HCT116 (cell line): Measurements from ENCODE around the gene TFCP2.

Source experiments
- ATF3 ChIP-seq: IDR thresholded peaks from 2 replicates; pipeline ENCODE4 v1.6.1; 2012
- CEBPB ChIP-seq: IDR thresholded peaks from 2 replicates; pipeline ENCODE4 v1.6.1; 2012; ENCODE audit warnings: low read depth
- CTCF ChIP-seq, 3 experiments: fragments of 200-600 bp in 1 of 3; sonication (generic) in 1 of 3; IDR thresholded peaks in 2 of 3; conservative IDR thresholded peaks in 1 of 3; 2 replicates each; pipeline ENCODE4 v1.5.1; 2012 to 2017; ENCODE audit warnings: low read depth in 2 of 3, low read length in 2 of 3, antibody characterized with exemption in 1 of 3, borderline replicate concordance in 1 of 3, control low read depth in 1 of 3, mild to moderate bottlenecking in 1 of 3, mixed read lengths in 1 of 3, mixed run types in 1 of 3, moderate library complexity in 1 of 3; ENCODE audit not compliant: insufficient read depth in 1 of 3
- EGR1 ChIP-seq: IDR thresholded peaks from 2 replicates; pipeline ENCODE4 v1.6.1; 2012; ENCODE audit warnings: low read depth
- EZH2 ChIP-seq: fragments of 200-600 bp; sonication (generic); IDR thresholded peaks from 2 replicates; pipeline ENCODE4 v1.6.1; 2017; ENCODE audit warnings: antibody characterized with exemption, mixed run types
- EZH2phosphoT487 ChIP-seq: fragments of 200-600 bp; IDR thresholded peaks from 2 replicates; pipeline ENCODE4 v1.6.1; 2018; ENCODE audit warnings: antibody characterized with exemption, borderline replicate concordance
- MAX ChIP-seq: IDR thresholded peaks from 2 replicates; pipeline ENCODE4 v1.6.1; 2012
- POLR2A ChIP-seq: IDR thresholded peaks from 2 replicates; pipeline ENCODE4 v1.7.0; 2011; ENCODE audit warnings: borderline replicate concordance; ENCODE audit not compliant: insufficient read depth, insufficient read length; ENCODE audit errors: extremely low read depth
- POLR2AphosphoS5 ChIP-seq: IDR thresholded peaks from 2 replicates; pipeline ENCODE4 v1.6.1; 2011; ENCODE audit warnings: mild to moderate bottlenecking, low read depth, low read length, moderate library complexity
- REST ChIP-seq: IDR thresholded peaks from 2 replicates; pipeline ENCODE4 v1.6.1; 2012; ENCODE audit warnings: low read depth
- SP1 ChIP-seq: IDR thresholded peaks from 2 replicates; pipeline ENCODE4 v1.6.1; 2012; ENCODE audit warnings: low read depth
- ZBTB33 ChIP-seq: IDR thresholded peaks from 2 replicates; pipeline ENCODE4 v1.6.1; 2011; ENCODE audit warnings: mild to moderate bottlenecking, low read length, moderate library complexity; ENCODE audit not compliant: insufficient replicate concordance; ENCODE audit errors: extremely low read depth

- TF ChIP-seq CTCF (IDR thresholded peaks at IDR 0.05 in 2 of 3, conservative IDR thresholded peaks at IDR 0.05 in 1 of 3; ENCODE audit: borderline replicate concordance in 1 of 3, insufficient read depth in 1 of 3, low read depth in 2 of 3, low read length in 2 of 3) = no peak
- no peak for TF ChIP-seq POLR2A
- no peak for TF ChIP-seq EZH2phosphoT487
- no peak for TF ChIP-seq REST
- TF ChIP-seq EGR1 = no peak
- TF ChIP-seq POLR2AphosphoS5 = no peak
- TF ChIP-seq EZH2 = no peak
- no peak for TF ChIP-seq MAX
- no peak for TF ChIP-seq SP1
- no peak for TF ChIP-seq CEBPB
- TF ChIP-seq ATF3 = no peak
- no peak for TF ChIP-seq ZBTB33
These were observed 123.4 kb downstream of the TFCP2 start for GRCh38 chr12:51049525-51049924.
